ENCODE results near the gene SP1. TPM values are rescaled to one million over a fixed set of nuclear protein-coding genes. Genes with fewer than 3 reads are reported as not detected.

SP1 gene
- total and polyA plus RNA-seq, 2 of the 4 experiments (the other 2 are of a cell fraction): 19.7 to 53.6 TPM

DNA sequence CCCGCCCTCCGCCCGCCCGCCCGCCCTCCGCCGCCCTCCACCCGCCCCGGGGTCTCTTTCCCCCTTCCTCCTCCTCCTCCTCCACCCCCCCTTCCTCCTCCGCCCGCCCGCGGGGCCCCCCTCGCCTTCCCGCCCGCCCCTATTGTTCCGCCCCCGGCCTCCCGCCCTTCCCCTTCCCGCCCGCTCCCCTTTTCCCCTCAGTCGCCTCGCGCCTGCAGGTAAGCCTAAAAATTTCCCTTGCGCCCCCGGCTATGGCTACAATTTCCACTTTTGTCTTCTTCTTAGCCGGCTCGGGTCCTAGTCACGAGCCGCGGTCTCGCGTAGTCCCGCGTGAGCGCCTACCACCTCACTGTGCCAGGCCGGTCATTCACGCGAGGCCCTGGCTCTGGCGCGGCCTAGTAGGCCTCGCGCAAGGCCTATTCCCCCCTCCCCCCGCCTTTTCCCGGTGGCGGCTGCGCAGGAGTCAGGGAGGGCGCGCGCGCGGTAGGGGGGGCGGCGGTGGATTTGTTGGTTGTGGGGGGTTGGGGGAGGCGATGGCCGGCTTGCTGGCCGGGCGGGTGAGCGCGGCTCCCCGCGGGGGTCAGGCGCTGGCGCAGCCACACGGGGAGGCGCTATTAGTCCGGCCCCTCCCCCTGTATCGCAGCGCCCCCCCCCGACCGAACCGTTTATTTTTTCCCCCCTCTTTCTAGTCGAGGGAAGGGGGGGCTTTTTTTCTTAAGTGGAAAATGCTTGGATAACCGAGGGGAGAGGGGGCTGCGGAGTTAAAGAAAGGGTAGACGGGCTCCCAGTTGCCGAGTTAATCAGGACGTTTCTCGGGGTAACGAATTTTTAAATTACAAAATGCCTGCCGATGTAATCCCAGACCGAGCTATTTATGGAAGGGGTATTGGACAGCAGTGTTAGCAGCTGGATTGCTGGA, 72.4 kb downstream of the SP1 start (continued):
- TF ChIP-seq BHLHE40 (IDR thresholded peaks at IDR 0.05; ENCODE audit: low read depth, low read length) (0 out of 2 replicates have a peak, but pooled peaks have one; percentile 32), NFE2L2 (IDR thresholded peaks at IDR 0.05; ENCODE audit: low read depth, low read length) (no peak), RAD21 (IDR thresholded peaks at IDR 0.05; ENCODE audit: low read length) (no peak)

DNA sequence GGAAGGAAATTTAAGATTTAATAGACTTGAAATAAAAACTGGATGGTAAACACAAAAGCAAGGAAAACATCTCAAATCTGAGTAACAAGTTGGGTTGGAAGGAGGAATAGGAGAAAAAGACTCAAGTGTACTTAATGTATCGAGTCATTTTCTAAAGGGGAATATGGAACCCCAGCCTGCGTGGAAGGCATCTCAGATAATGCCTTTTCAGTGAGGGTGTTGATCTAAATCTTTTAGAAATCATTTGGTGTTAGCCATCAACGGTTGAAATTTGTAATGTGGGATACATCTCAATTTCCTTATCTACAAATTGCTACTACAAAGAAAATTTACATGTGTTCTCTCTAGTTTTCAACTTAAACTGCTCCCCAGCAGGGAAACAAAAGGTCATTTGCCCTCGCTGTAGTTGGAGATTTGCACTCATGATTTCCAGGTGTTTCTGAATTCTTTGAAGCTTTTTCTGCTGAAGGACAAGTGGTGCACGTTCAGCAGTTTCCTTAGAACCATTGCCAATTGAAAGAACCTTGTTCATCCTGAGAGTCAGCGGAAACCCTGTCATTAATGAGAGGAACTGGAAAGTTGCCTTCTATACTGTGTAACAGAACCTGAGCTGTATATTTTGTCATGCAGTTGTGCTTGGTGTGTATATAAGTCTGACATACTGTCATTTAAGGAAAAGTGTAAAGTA, 74.1 kb downstream of the SP1 start:
- 100% methylated on average over 1 of the region's 6 CpGs; no CpG with 5 or more reads in 1 of the 2 experiments for whole genome bisulfite sequencing, 2 experiments (ENCODE audit: extremely low coverage in 2 of 2, insufficient read length in 1 of 2)
- CTCF ChIA-PET: no interaction called here

More for the DNA sequence above, 74.1 kb downstream of the SP1 start:
- Histone ChIP-seq H3K27ac (ENCODE audit: insufficient read depth, low read length) (no peak overlapping the region), H3K56ac (ENCODE audit: extremely low read depth, insufficient read depth, low read length) (no peak overlapping the region), H4K8ac (ENCODE audit: low read depth in 2 of 2, low read length in 2 of 2) (no peak overlapping the region), H3K23ac (ENCODE audit: low read depth, low read length) (peak overlapping the region; percentile 56), H3K4me2 (ENCODE audit: low read depth, low read length) (peak overlapping the region; percentile 98), H2BK15ac (ENCODE audit: low read depth, low read length) (no peak overlapping the region), H3K9me1 (ENCODE audit: insufficient read depth, low read length) (no peaks in the 10 kb centered on the region), H4K20me1 (ENCODE audit: insufficient read depth, low read length) (peaks cover 69% of the 10 kb centered on the region), H2BK5ac (ENCODE audit: low read depth, low read length, poor library complexity, severe bottlenecking) (no peak overlapping the region), H3K79me1 (ENCODE audit: low read depth in 1 of 2, low read length in 2 of 2) (peaks cover 27 to 41% of the 10 kb centered on the region in 2 experiments), H3K9me3 (ENCODE audit: control insufficient read depth, insufficient read depth, low read length) (no peaks in the 10 kb centered on the region), H4K5ac (ENCODE audit: low read depth, low read length) (no peak overlapping the region), H2AK9ac (replicated peaks; ENCODE audit: low read depth, low read length, poor library complexity) (no peak overlapping the region), H2BK120ac (ENCODE audit: low read depth, low read length) (no peak overlapping the region), H3K4me1 (ENCODE audit: control insufficient read depth, insufficient read depth, low read length) (peaks cover 6% of the 10 kb centered on the region), H3K4ac (ENCODE audit: low read depth, low read length) (no peak overlapping the region), H3K4me3 (ENCODE audit: insufficient read depth, low read depth, low read length) (peak overlapping the region; percentile 6; the same call in 1 of the 2 replicates), H4K91ac (ENCODE audit: insufficient read depth, low read depth, low read length) (no peak overlapping the region), H3K9ac (ENCODE audit: low read depth, low read length) (no peak overlapping the region), H3K36me3 (ENCODE audit: control insufficient read depth, insufficient read depth, low read length) (peaks cover 36% of the 10 kb centered on the region), H3K14ac (replicated peaks; ENCODE audit: low read depth, low read length) (peak overlapping the region; percentile 25; the same call in 1 of the 2 replicates), H3K27me3 (ENCODE audit: control insufficient read depth, insufficient read depth, low read length) (no peaks in the 10 kb centered on the region), H2AK5ac (ENCODE audit: low read depth, low read length) (no peak overlapping the region), H2AFZ (replicated peaks; ENCODE audit: low read length, poor library complexity) (no peak overlapping the region), H3K18ac (ENCODE audit: low read depth, low read length) (no peak overlapping the region), H2BK20ac (ENCODE audit: low read depth, low read length) (no peak overlapping the region)
- dilution Hi-C loops (cut with HindIII; ENCODE audit: low sequenced_read_pairs, unreplicated experiment) (no loop called here), intact Hi-C loops (cut with micrococcal nuclease) (loop anchor here (5.0 kb wide), 1 partner anchor 48 kb away; the partner anchor contains the start of gene TARBP2), in situ Hi-C loops (cut with MboI; ENCODE audit: low sequenced_read_pairs) (no loop called here)
- ATAC-seq (ENCODE audit: low read depth) (no peak), DNase-seq (no peak)
- POLR2A ChIA-PET (ENCODE audit: unreplicated experiment): interaction anchor here (0.6 kb wide), 1 partner anchor 19 kb away, joined by 11 read pairs; no protein-coding TSS in a partner anchor
- BruUV-seq (replicated peaks): no TSS peak
- TF ChIP-seq, protein P1, sequence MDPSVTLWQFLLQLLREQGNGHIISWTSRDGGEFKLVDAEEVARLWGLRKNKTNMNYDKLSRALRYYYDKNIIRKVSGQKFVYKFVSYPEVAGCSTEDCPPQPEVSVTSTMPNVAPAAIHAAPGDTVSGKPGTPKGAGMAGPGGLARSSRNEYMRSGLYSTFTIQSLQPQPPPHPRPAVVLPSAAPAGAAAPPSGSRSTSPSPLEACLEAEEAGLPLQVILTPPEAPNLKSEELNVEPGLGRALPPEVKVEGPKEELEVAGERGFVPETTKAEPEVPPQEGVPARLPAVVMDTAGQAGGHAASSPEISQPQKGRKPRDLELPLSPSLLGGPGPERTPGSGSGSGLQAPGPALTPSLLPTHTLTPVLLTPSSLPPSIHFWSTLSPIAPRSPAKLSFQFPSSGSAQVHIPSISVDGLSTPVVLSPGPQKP (IDR thresholded peaks at IDR 0.05; ENCODE audit: borderline replicate concordance, low read depth, low read length): no peak
- TF ChIP-seq NFE2L2 (IDR thresholded peaks at IDR 0.05; ENCODE audit: low read depth, low read length) (no peak), RFX5 (IDR thresholded peaks at IDR 0.05; ENCODE audit: low read depth, low read length) (no peak), USF2 (IDR thresholded peaks at IDR 0.05; ENCODE audit: low read depth, low read length) (no peak), MAZ (IDR thresholded peaks at IDR 0.05; ENCODE audit: borderline replicate concordance, low read depth, low read length) (no peak), BHLHE40 (IDR thresholded peaks at IDR 0.05; ENCODE audit: low read depth, low read length) (no peak), CHD1 (IDR thresholded peaks at IDR 0.05; ENCODE audit: low read depth, low read length) (no peak), RCOR1 (IDR thresholded peaks at IDR 0.05; ENCODE audit: insufficient replicate concordance, low read length) (no peak), CEBPB (IDR thresholded peaks at IDR 0.05; ENCODE audit: low read depth, low read length) (no peak), MXI1 (IDR thresholded peaks at IDR 0.05; ENCODE audit: borderline replicate concordance, low read depth, low read length) (no peak), RAD21 (IDR thresholded peaks at IDR 0.05; ENCODE audit: low read length) (no peak)

Measured in IMR-90 (cell line).